ENCODE measurements around the gene XRCC4. TPM values are rescaled to one million over a fixed set of nuclear protein-coding genes. Genes with fewer than 3 reads are reported as not detected.

XRCC4 gene
- total and polyA plus RNA-seq, 2 of the 8 experiments (the other 6 are each of a cell fraction or from before 2014, with no cell fraction given), result 3.0 to 8.3 TPM

DNA sequence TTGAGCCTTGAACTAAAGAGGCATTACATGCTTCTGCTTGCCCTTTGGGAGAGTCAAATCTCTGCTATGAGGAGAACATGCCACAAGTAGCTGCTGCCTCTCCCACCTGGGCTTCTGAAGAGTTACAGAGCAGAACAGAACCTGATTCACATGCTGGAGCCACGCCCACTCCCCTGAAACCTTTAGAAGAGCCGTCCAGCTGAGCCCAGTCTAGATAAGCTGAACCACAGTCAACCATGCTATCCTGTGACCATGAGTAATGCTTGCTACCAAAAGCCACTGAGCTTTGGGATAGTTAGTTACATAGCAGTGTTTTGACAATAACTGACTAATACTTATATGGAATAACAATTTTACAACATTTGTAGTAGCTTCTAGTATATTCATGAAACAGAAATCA is 283.2 kb downstream of the XRCC4 start (continued):
- TF ChIP-seq, protein P1, sequence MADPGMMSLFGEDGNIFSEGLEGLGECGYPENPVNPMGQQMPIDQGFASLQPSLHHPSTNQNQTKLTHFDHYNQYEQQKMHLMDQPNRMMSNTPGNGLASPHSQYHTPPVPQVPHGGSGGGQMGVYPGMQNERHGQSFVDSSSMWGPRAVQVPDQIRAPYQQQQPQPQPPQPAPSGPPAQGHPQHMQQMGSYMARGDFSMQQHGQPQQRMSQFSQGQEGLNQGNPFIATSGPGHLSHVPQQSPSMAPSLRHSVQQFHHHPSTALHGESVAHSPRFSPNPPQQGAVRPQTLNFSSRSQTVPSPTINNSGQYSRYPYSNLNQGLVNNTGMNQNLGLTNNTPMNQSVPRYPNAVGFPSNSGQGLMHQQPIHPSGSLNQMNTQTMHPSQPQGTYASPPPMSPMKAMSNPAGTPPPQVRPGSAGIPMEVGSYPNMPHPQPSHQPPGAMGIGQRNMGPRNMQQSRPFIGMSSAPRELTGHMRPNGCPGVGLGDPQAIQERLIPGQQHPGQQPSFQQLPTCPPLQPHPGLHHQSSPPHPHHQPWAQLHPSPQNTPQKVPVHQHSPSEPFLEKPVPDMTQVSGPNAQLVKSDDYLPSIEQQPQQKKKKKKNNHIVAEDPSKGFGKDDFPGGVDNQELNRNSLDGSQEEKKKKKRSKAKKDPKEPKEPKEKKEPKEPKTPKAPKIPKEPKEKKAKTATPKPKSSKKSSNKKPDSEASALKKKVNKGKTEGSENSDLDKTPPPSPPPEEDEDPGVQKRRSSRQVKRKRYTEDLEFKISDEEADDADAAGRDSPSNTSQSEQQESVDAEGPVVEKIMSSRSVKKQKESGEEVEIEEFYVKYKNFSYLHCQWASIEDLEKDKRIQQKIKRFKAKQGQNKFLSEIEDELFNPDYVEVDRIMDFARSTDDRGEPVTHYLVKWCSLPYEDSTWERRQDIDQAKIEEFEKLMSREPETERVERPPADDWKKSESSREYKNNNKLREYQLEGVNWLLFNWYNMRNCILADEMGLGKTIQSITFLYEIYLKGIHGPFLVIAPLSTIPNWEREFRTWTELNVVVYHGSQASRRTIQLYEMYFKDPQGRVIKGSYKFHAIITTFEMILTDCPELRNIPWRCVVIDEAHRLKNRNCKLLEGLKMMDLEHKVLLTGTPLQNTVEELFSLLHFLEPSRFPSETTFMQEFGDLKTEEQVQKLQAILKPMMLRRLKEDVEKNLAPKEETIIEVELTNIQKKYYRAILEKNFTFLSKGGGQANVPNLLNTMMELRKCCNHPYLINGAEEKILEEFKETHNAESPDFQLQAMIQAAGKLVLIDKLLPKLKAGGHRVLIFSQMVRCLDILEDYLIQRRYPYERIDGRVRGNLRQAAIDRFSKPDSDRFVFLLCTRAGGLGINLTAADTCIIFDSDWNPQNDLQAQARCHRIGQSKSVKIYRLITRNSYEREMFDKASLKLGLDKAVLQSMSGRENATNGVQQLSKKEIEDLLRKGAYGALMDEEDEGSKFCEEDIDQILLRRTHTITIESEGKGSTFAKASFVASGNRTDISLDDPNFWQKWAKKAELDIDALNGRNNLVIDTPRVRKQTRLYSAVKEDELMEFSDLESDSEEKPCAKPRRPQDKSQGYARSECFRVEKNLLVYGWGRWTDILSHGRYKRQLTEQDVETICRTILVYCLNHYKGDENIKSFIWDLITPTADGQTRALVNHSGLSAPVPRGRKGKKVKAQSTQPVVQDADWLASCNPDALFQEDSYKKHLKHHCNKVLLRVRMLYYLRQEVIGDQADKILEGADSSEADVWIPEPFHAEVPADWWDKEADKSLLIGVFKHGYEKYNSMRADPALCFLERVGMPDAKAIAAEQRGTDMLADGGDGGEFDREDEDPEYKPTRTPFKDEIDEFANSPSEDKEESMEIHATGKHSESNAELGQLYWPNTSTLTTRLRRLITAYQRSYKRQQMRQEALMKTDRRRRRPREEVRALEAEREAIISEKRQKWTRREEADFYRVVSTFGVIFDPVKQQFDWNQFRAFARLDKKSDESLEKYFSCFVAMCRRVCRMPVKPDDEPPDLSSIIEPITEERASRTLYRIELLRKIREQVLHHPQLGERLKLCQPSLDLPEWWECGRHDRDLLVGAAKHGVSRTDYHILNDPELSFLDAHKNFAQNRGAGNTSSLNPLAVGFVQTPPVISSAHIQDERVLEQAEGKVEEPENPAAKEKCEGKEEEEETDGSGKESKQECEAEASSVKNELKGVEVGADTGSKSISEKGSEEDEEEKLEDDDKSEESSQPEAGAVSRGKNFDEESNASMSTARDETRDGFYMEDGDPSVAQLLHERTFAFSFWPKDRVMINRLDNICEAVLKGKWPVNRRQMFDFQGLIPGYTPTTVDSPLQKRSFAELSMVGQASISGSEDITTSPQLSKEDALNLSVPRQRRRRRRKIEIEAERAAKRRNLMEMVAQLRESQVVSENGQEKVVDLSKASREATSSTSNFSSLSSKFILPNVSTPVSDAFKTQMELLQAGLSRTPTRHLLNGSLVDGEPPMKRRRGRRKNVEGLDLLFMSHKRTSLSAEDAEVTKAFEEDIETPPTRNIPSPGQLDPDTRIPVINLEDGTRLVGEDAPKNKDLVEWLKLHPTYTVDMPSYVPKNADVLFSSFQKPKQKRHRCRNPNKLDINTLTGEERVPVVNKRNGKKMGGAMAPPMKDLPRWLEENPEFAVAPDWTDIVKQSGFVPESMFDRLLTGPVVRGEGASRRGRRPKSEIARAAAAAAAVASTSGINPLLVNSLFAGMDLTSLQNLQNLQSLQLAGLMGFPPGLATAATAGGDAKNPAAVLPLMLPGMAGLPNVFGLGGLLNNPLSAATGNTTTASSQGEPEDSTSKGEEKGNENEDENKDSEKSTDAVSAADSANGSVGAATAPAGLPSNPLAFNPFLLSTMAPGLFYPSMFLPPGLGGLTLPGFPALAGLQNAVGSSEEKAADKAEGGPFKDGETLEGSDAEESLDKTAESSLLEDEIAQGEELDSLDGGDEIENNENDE (IDR thresholded peaks at IDR 0.05; ENCODE audit: insufficient replicate concordance, low read length), result no peak
- TF ChIP-seq JUN (IDR thresholded peaks at IDR 0.05; ENCODE audit: low read depth, low read length) (no peak), PHF8 (conservative IDR thresholded peaks at IDR 0.05; ENCODE audit: low read depth, low read length) (no peak), HDAC6 (IDR thresholded peaks at IDR 0.05; ENCODE audit: low read depth, low read length) (no peak), EZH2 (IDR thresholded peaks at IDR 0.05; ENCODE audit: low read depth, low read length, severe bottlenecking) (no peak), RBBP5 (IDR thresholded peaks at IDR 0.05; ENCODE audit: borderline replicate concordance, low read depth, low read length) (no peak)
